Mucosa of stomach (tissue), 1 donor: ENCODE results near the gene SLC46A3.

ENCODE experiments used
- H3K27me3 ChIP-seq: one replicate; pipeline ENCODE4 v1.7.0; 2013; ENCODE audit warnings: mild to moderate bottlenecking, low read length; ENCODE audit not compliant: control insufficient read depth, insufficient read depth
- H3K36me3 ChIP-seq: one replicate; pipeline ENCODE4 v1.7.0; 2013; ENCODE audit warnings: low read length; ENCODE audit not compliant: control insufficient read depth, insufficient read depth
- H3K4me1 ChIP-seq: one replicate; pipeline ENCODE4 v1.7.0; 2013; ENCODE audit warnings: mild to moderate bottlenecking, low read length; ENCODE audit not compliant: control insufficient read depth, insufficient read depth
- H3K4me3 ChIP-seq: one replicate; pipeline ENCODE4 v1.7.0; 2013; ENCODE audit warnings: low read length
- H3K9ac ChIP-seq: one replicate; pipeline ENCODE4 v1.7.0; 2013; ENCODE audit warnings: mild to moderate bottlenecking, low read length, moderate library complexity
- H3K9me3 ChIP-seq: one replicate; pipeline ENCODE4 v1.7.0; 2013; ENCODE audit warnings: mild to moderate bottlenecking, low read length, moderate library complexity; ENCODE audit not compliant: control insufficient read depth
- donor health status: Pancreatic carcinoma.

The SLC46A3 gene

DNA sequence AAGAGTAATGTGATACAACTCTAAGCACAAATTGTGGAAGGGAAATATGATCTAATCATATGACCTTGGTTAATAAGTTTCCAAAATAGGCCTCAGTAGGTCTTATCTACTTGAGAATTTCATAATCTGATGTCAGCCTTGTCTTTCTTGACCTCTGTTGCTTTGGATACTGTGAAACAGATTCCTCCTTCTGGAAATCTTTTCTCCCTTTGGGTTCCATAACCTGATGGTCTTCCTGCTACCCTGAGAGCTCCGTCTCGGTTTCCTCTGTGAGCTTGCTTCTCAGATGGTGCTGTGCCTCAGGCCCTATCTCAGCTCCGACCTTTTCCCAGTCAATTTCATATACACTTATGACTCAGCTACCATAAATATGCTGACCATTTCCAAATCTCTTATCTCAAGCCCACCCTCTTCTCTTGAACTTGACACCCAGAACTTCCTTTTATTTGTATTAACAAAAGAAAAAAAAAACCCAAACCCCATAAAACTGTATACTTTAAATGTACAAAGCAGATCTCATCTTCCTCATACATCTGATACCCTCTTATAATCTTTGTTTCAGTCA, 6.4 kb upstream of the SLC46A3 start:
- Histone ChIP-seq H3K36me3 (no peaks in the 10 kb centered on the region), H3K9ac (no peak overlapping the region), H3K27me3 (no peaks in the 10 kb centered on the region), H3K4me3 (no peak overlapping the region), H3K9me3 (no peaks in the 10 kb centered on the region), H3K4me1 (no peaks in the 10 kb centered on the region)

DNA sequence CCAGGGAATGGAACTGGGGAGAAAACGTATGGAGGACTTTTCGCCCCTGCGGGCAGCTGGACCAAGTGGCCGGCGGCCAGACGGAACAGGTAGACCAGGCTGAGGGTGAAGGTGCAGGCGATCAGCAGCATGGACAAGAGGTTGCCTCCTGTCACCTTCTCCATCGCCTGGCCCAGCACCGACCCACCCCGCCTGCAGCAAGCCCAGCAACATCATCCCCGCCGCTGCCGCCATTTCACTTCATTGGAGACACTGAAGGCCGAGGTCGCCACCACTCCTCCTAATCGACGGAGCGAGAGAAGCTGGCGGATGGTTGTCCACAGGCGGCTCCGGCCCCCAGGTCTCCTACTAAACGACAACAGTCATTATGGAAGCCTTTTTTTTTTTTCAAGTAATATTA, 5.0 kb upstream of the SLC46A3 start:
- no peaks in the 10 kb centered on the region for H3K36me3 ChIP-seq

GRCh38 chr13:28719227-28720055, 671 bp upstream of the SLC46A3 start:
- H3K9ac ChIP-seq = peak overlapping the region; percentile 52
- H3K36me3 ChIP-seq = no peaks in the 10 kb centered on the region
- H3K4me3 ChIP-seq = peak overlapping the region; percentile 82
- H3K4me1 ChIP-seq = peaks cover 14% of the 10 kb centered on the region
- H3K9me3 ChIP-seq = no peaks in the 10 kb centered on the region
- H3K27me3 ChIP-seq = no peaks in the 10 kb centered on the region

More for the DNA sequence above, 5.0 kb upstream of the SLC46A3 start:
- Histone ChIP-seq H3K9me3 (no peaks in the 10 kb centered on the region), H3K4me3 (no peak overlapping the region), H3K27me3 (no peaks in the 10 kb centered on the region), H3K9ac (no peak overlapping the region), H3K4me1 (peaks cover 6% of the 10 kb centered on the region)

DNA sequence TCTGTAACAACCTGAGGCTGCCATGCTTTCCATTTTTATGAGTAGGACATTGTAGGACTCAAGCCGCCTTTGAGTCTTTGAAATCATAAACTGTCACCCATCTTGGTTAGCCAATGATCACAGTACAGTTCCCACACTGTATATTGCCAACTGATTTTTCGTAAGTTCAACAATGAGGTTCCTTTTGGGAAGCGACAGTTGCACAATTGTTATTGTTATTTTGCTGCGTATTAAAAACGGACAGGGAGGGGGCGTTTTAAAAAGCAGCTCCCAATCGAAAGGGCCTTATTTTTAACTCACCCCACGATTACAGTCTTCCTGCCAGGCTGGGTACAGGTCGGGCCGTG, 601 bp downstream of the SLC46A3 start:
- peak overlapping the region; percentile 82 for H3K4me3 ChIP-seq
- H3K36me3 ChIP-seq = no peaks in the 10 kb centered on the region
- peaks cover 14% of the 10 kb centered on the region for H3K4me1 ChIP-seq
- H3K27me3 ChIP-seq = no peaks in the 10 kb centered on the region
- H3K9me3 ChIP-seq = no peaks in the 10 kb centered on the region
- H3K9ac ChIP-seq = peak overlapping the region; percentile 76

GRCh38 chr13:28717170-28717569, 1.6 kb downstream of the SLC46A3 start:
- H3K36me3 ChIP-seq = no peaks in the 10 kb centered on the region

GRCh38 chr13:28716511-28716910, 2.3 kb downstream of the SLC46A3 start:
- Histone ChIP-seq H3K36me3 (no peaks in the 10 kb centered on the region), H3K4me3 (no peak overlapping the region), H3K4me1 (peaks cover 14% of the 10 kb centered on the region), H3K9me3 (no peaks in the 10 kb centered on the region), H3K9ac (no peak overlapping the region), H3K27me3 (no peaks in the 10 kb centered on the region)

More at GRCh38 chr13:28717170-28717569, 1.6 kb downstream of the SLC46A3 start:
- H3K27me3 ChIP-seq = no peaks in the 10 kb centered on the region
- H3K9me3 ChIP-seq = no peaks in the 10 kb centered on the region
- peaks cover 14% of the 10 kb centered on the region for H3K4me1 ChIP-seq
- no peak overlapping the region for H3K9ac ChIP-seq
- no peak overlapping the region for H3K4me3 ChIP-seq

GRCh38 chr13:28714651-28715050, 4.1 kb downstream of the SLC46A3 start:
- Histone ChIP-seq H3K4me3 (no peak overlapping the region), H3K9ac (no peak overlapping the region), H3K9me3 (no peaks in the 10 kb centered on the region), H3K36me3 (no peaks in the 10 kb centered on the region), H3K27me3 (no peaks in the 10 kb centered on the region), H3K4me1 (peaks cover 18% of the 10 kb centered on the region)

- H3K9me3 ChIP-seq = no peaks in the 10 kb centered on the region
- peaks cover 5% of the 10 kb centered on the region for H3K4me1 ChIP-seq
- H3K36me3 ChIP-seq = no peaks in the 10 kb centered on the region
- no peaks in the 10 kb centered on the region for H3K27me3 ChIP-seq
- H3K4me3 ChIP-seq = no peak overlapping the region
- H3K9ac ChIP-seq = no peak overlapping the region
Observed at GRCh38 chr13:28710161-28710560, 8.6 kb downstream of the SLC46A3 start.

- Histone ChIP-seq H3K9me3 (no peaks in the 10 kb centered on the region), H3K9ac (no peak overlapping the region), H3K4me1 (peaks cover 5% of the 10 kb centered on the region), H3K36me3 (no peaks in the 10 kb centered on the region), H3K4me3 (no peak overlapping the region), H3K27me3 (no peaks in the 10 kb centered on the region)
Observed at GRCh38 chr13:28707629-28708427, 10.9 kb downstream of the SLC46A3 start.

- Histone ChIP-seq H3K27me3 (no peaks in the 10 kb centered on the region), H3K36me3 (no peaks in the 10 kb centered on the region), H3K4me3 (no peak overlapping the region), H3K9me3 (no peaks in the 10 kb centered on the region), H3K9ac (no peak overlapping the region), H3K4me1 (peaks cover 5% of the 10 kb centered on the region)
Observed at GRCh38 chr13:28705461-28706083, 13.2 kb downstream of the SLC46A3 start.

GRCh38 chr13:28704919-28705318, 13.9 kb downstream of the SLC46A3 start:
- H3K9me3 ChIP-seq = no peaks in the 10 kb centered on the region
- H3K9ac ChIP-seq = no peak overlapping the region
- no peak overlapping the region for H3K4me3 ChIP-seq
- no peaks in the 10 kb centered on the region for H3K4me1 ChIP-seq
- no peaks in the 10 kb centered on the region for H3K27me3 ChIP-seq
- H3K36me3 ChIP-seq = no peaks in the 10 kb centered on the region

- H3K27me3 ChIP-seq = no peaks in the 10 kb centered on the region
- H3K9me3 ChIP-seq = no peaks in the 10 kb centered on the region
- no peak overlapping the region for H3K4me3 ChIP-seq
- H3K9ac ChIP-seq = no peak overlapping the region
- H3K4me1 ChIP-seq = no peaks in the 10 kb centered on the region
- no peaks in the 10 kb centered on the region for H3K36me3 ChIP-seq
Observed at GRCh38 chr13:28704282-28704681, 14.5 kb downstream of the SLC46A3 start.
